ENCODE measurements around the gene CALN1. TPM values are rescaled to one million over a fixed set of nuclear protein-coding genes. Genes with fewer than 3 reads are reported as not detected.

Gene CALN1
- total RNA-seq, 2 experiments from 2014 or later = 0.32 TPM; not detected in 1

DNA sequence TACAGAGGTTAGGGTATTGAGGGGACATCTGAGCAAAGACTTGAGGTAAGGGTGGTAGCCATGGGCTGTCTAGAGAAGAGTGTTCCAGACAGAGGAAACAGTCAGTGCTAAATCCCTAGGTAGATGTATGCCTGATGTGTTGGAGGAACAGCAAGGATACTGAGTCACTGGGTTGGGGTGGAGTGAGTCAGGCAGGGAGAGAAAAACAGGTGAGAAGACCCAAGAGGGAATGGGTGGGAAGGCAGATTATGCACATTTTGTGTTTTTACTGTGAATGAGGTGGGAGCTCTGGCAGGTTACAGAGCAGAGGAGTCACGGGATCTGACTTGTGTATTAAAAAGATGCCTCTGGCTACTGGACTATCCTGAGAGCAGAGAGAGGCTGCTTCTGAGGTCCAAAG lies 285.0 kb downstream of the CALN1 start:
- CTCF ChIA-PET = no interaction called here

DNA sequence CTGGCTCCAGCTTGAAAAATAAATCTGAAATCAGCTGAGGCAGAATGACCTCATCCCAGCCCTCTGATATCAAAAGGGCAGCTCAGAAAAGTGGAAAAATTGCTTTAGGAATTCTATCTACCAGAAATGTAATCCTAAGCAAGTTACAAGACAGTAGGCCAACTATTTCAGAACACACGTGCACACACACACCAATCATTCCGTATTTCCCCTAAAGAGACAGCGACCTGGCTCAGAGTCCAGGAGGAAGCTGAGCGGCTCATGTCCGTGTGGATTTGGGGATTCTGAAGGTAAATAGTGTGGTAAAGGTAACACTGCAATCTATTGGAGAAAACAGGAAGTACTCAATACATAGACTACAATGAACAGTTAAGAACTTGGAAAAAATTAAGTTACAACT lies 288.2 kb downstream of the CALN1 start:
- H3K27me3 Mint-ChIP-seq (ENCODE audit: low read depth) = no peaks in the 10 kb centered on the region

More for the DNA sequence above, 285.0 kb downstream of the CALN1 start:
- Mint-ChIP-seq H3K27me3 (ENCODE audit: low read depth) (no peaks in the 10 kb centered on the region), H3K4me1 (ENCODE audit: low read depth) (no peaks in the 10 kb centered on the region), H3K36me3 (ENCODE audit: low read depth) (no peaks in the 10 kb centered on the region), H3K9me3 (peaks cover 18% of the 10 kb centered on the region), H3K27ac (no peak overlapping the region), H3K4me3 (no peak overlapping the region)
- DNase-seq = no peak
- intact Hi-C loops (cut with micrococcal nuclease) = no loop called here

DNA sequence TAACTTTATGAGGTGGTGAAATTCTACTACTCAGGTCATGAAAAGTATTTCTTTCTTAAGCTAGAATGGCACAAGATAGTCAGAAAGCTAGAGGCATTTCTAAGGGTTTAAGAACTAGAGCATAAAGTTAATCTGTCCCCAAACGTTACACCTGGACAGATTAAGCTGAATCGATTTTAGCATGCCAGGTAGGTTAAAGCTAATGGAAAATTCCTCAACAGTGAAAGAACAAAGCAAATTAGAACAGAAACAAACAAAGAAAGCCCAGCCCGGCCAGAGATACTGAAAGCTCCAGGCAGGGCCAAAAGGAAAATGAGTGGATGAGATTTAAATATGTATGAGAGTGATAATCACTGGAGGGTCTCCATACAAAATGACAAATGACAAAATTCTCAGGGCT lies 293.8 kb downstream of the CALN1 start:
- no peak overlapping the region for H3K4me3 Mint-ChIP-seq
- CTCF ChIA-PET = no interaction called here
- no peak for DNase-seq
- H3K9me3 Mint-ChIP-seq = peaks cover 8% of the 10 kb centered on the region
- no peaks in the 10 kb centered on the region for H3K36me3 Mint-ChIP-seq (ENCODE audit: low read depth)
- intact Hi-C loops (cut with micrococcal nuclease) = no loop called here
- H3K27me3 Mint-ChIP-seq (ENCODE audit: low read depth) = no peaks in the 10 kb centered on the region
- no peak overlapping the region for H3K27ac Mint-ChIP-seq
- H3K4me1 Mint-ChIP-seq (ENCODE audit: low read depth) = no peaks in the 10 kb centered on the region

More for the DNA sequence above, 288.2 kb downstream of the CALN1 start:
- intact Hi-C loops (cut with micrococcal nuclease) = no loop called here
- Mint-ChIP-seq H3K4me1 (ENCODE audit: low read depth) (no peaks in the 10 kb centered on the region), H3K27ac (no peak overlapping the region), H3K4me3 (no peak overlapping the region), H3K9me3 (peaks cover 8% of the 10 kb centered on the region), H3K36me3 (ENCODE audit: low read depth) (no peaks in the 10 kb centered on the region)
- CTCF ChIA-PET = no interaction called here
- DNase-seq = no peak

DNA sequence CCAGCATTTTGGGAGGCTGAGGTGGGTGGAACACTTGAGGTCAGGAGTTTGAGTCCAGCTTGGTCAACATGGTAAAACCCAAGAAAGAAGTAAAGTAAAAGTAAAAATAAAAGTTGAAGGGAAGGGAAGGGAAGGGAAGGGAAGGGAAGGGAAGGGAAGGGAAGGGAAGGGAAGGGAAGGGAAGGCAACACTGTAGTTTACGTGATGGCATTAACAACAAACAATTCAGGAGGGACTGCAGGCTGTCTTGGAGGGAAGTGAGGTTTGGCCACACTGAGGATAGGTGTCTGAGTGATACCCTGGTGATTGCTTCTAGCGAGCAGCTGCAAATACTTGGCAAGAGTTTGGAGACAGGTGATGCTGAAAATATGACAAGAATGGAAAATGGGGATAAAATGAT lies 298.0 kb downstream of the CALN1 start:
- no peak for DNase-seq
- intact Hi-C loops (cut with micrococcal nuclease) = no loop called here
- Mint-ChIP-seq H3K4me1 (ENCODE audit: low read depth) (no peaks in the 10 kb centered on the region), H3K4me3 (no peak overlapping the region), H3K36me3 (ENCODE audit: low read depth) (no peaks in the 10 kb centered on the region), H3K27me3 (ENCODE audit: low read depth) (no peaks in the 10 kb centered on the region), H3K9me3 (peaks cover 9% of the 10 kb centered on the region), H3K27ac (no peak overlapping the region)
- CTCF ChIA-PET = no interaction called here

DNA sequence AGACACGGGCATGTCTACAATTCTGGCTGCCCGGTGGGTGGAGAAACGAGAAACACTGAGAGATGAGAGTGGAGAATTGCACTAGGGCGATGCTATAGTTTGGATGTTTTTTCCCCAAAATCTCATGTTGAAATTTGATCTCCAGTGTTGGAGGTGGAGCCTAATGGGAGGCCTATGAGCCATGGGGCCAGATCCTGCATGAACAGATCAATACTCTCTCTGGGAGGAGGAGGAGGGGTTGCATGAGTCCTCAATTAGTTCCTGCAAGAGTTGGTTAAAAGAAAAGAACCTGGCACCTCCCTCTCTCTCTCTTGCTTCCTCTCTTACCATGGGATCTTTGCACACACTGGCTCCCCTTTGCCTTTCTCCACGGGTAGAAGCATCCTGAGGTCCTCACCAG lies 299.1 kb downstream of the CALN1 start:
- peaks cover 10% of the 10 kb centered on the region for H3K9me3 Mint-ChIP-seq
- intact Hi-C loops (cut with micrococcal nuclease) = no loop called here
- H3K4me3 Mint-ChIP-seq = no peak overlapping the region
- no peaks in the 10 kb centered on the region for H3K36me3 Mint-ChIP-seq (ENCODE audit: low read depth)
- no peak for DNase-seq
- H3K4me1 Mint-ChIP-seq (ENCODE audit: low read depth) = no peaks in the 10 kb centered on the region
- CTCF ChIA-PET = no interaction called here
- H3K27me3 Mint-ChIP-seq (ENCODE audit: low read depth) = no peaks in the 10 kb centered on the region
- no peak overlapping the region for H3K27ac Mint-ChIP-seq

DNA sequence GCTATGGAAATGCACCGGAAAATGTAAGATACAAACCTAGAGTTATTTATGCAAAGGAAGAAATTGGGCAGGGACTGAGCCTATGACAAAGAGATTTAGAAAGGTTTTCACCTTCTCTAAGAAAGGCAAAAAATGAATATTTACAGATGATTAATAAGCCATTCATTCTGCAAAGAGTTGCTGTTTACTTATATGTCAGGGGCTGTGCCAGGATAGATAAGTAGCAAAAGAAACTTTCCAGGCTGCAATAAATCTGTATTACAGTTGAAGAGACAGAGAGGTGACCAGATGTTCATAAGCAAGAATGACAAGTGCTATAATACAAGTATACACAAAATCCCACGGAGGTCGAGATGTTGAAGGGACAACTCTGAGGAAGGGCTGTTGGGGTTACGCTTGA lies 299.6 kb downstream of the CALN1 start:
- intact Hi-C loops (cut with micrococcal nuclease) = no loop called here
- peaks cover 14% of the 10 kb centered on the region for H3K9me3 Mint-ChIP-seq
- no peaks in the 10 kb centered on the region for H3K36me3 Mint-ChIP-seq (ENCODE audit: low read depth)
- H3K4me3 Mint-ChIP-seq = no peak overlapping the region
- no peaks in the 10 kb centered on the region for H3K4me1 Mint-ChIP-seq (ENCODE audit: low read depth)
- DNase-seq = no peak
- CTCF ChIA-PET = no interaction called here
- H3K27ac Mint-ChIP-seq = no peak overlapping the region
- H3K27me3 Mint-ChIP-seq (ENCODE audit: low read depth) = no peaks in the 10 kb centered on the region

DNA sequence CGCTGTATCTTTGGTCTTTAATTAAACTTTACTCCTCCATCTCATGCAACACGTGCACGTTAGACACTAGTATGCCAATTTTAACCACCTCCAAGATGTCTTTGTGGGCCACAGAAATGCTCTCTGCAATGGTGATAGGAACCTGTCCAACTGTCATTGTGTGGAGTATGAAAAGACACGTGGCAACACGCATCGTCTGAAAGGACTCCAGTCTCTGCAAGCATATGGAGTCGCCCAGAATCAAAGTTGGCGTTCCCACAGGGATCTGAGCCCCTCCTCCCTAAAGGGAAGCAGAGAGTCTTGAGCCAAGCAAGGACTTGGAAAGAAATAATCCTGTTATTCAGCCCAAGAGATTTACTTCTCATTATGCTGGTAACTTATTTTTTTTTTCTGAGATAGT lies 301.1 kb downstream of the CALN1 start:
- no peaks in the 10 kb centered on the region for H3K27me3 Mint-ChIP-seq (ENCODE audit: low read depth)
- no peak overlapping the region for H3K4me3 Mint-ChIP-seq
- H3K4me1 Mint-ChIP-seq (ENCODE audit: low read depth) = no peaks in the 10 kb centered on the region
- no peaks in the 10 kb centered on the region for H3K36me3 Mint-ChIP-seq (ENCODE audit: low read depth)
- no peak for DNase-seq
- H3K27ac Mint-ChIP-seq = no peak overlapping the region
- peaks cover 17% of the 10 kb centered on the region for H3K9me3 Mint-ChIP-seq
- intact Hi-C loops (cut with micrococcal nuclease) = no loop called here
- CTCF ChIA-PET = no interaction called here

DNA sequence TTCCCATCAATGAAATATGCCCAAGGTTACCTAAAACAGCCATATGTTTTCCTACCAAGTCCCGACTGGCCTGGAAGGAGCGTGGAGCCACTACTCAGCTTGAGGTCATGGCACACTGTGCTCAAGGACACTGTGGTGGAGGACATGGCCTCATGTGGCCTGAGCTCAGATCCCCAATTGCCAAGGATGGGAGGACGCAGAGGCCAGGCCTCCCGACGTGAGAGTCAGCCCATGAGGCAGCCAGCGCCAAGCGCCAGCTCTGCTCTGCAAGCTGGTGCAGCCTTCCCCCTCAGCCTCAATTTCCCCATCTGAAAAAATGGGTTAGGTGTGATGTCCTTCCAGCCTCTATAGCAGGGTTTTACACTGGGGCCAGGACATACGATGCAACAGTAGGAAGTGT lies 302.6 kb downstream of the CALN1 start:
- DNase-seq = no peak
- Mint-ChIP-seq H3K36me3 (ENCODE audit: low read depth) (no peaks in the 10 kb centered on the region), H3K27me3 (ENCODE audit: low read depth) (no peaks in the 10 kb centered on the region), H3K4me3 (no peak overlapping the region), H3K9me3 (peaks cover 19% of the 10 kb centered on the region), H3K27ac (no peak overlapping the region), H3K4me1 (ENCODE audit: low read depth) (no peaks in the 10 kb centered on the region)
- CTCF ChIA-PET = interaction anchor here (0.5 kb wide), 1 partner anchor 380 kb away, joined by 5 read pairs; no protein-coding TSS in a partner anchor
- intact Hi-C loops (cut with micrococcal nuclease) = no loop called here

DNA sequence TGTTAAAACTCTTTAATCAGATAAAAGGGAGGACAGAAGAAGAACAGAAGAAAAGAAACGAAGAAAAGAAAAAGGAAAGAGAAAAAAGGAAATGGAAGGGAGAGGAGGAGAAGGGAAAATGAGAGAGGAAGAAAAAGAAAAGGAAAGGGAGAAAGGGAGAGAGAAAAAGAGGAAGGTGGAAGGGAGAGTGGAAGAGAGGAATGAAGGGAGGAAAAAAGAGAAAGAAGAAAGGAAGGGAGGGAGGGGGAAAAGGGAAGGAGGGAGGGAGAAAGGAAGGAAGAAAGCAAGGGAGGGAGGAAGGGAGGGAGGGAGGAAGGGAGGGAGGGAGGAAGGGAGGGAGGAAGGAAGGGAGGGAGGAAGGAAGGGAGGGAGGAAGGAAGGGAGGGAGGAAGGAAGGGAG lies 305.7 kb downstream of the CALN1 start:
- H3K36me3 Mint-ChIP-seq (ENCODE audit: low read depth) = no peaks in the 10 kb centered on the region
- H3K4me3 Mint-ChIP-seq = no peak overlapping the region
- H3K9me3 Mint-ChIP-seq = peaks cover 24% of the 10 kb centered on the region
- CTCF ChIA-PET = no interaction called here
- H3K27me3 Mint-ChIP-seq (ENCODE audit: low read depth) = no peaks in the 10 kb centered on the region
- intact Hi-C loops (cut with micrococcal nuclease) = no loop called here
- no peak for DNase-seq
- H3K27ac Mint-ChIP-seq = no peak overlapping the region
- no peaks in the 10 kb centered on the region for H3K4me1 Mint-ChIP-seq (ENCODE audit: low read depth)

DNA sequence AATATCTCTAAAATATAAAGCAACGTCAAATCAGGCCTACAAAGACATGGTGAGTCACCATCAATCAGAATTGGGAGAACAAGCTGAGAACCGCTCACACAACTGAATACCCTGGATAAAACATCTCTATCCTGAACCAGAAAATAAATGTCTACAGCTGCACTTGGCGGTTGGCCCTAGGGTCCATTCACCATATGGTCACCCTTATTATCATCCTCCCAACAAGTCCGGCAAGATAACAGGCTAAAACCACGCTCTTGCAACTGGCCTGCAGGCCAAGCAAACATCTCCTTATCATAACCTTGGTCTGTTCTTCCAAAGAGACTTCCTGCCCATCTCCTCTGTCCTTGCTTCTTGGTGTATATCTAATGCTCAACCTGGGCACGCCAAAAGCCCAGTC lies 310.7 kb downstream of the CALN1 start:
- no peaks in the 10 kb centered on the region for H3K4me1 Mint-ChIP-seq (ENCODE audit: low read depth)
- no peaks in the 10 kb centered on the region for H3K27me3 Mint-ChIP-seq (ENCODE audit: low read depth)
- intact Hi-C loops (cut with micrococcal nuclease) = no loop called here
- DNase-seq = no peak
- H3K4me3 Mint-ChIP-seq = no peak overlapping the region
- CTCF ChIA-PET = no interaction called here
- H3K9me3 Mint-ChIP-seq = peaks cover 11% of the 10 kb centered on the region
- no peaks in the 10 kb centered on the region for H3K36me3 Mint-ChIP-seq (ENCODE audit: low read depth)
- no peak overlapping the region for H3K27ac Mint-ChIP-seq

DNA sequence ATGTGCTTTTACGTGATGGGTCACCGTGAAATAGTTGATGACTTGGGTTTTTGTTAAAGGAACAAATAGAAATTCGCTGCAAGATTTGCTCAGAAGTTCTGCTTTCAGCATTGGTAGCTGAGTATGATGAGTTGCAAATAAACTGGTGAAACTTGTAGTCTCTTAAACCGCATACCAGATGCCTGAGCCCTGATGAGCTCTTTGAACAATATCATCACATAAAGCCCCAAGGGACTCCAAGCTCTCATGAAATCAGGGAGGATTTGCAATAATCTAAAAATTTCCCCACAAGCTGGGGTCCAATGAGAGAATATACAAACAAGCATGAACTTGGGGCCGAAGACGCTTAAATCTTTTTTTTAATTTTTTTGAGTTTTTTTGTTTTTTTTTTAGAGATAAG lies 312.4 kb downstream of the CALN1 start:
- H3K27ac Mint-ChIP-seq = no peak overlapping the region
- no peaks in the 10 kb centered on the region for H3K36me3 Mint-ChIP-seq (ENCODE audit: low read depth)
- no peaks in the 10 kb centered on the region for H3K27me3 Mint-ChIP-seq (ENCODE audit: low read depth)
- intact Hi-C loops (cut with micrococcal nuclease) = no loop called here
- no peak overlapping the region for H3K4me3 Mint-ChIP-seq
- DNase-seq = no peak
- H3K9me3 Mint-ChIP-seq = peaks cover 9% of the 10 kb centered on the region
- CTCF ChIA-PET = interaction anchor here (0.7 kb wide), 1 partner anchor 1113 kb away, joined by 5 read pairs; no protein-coding TSS in a partner anchor
- no peaks in the 10 kb centered on the region for H3K4me1 Mint-ChIP-seq (ENCODE audit: low read depth)

DNA sequence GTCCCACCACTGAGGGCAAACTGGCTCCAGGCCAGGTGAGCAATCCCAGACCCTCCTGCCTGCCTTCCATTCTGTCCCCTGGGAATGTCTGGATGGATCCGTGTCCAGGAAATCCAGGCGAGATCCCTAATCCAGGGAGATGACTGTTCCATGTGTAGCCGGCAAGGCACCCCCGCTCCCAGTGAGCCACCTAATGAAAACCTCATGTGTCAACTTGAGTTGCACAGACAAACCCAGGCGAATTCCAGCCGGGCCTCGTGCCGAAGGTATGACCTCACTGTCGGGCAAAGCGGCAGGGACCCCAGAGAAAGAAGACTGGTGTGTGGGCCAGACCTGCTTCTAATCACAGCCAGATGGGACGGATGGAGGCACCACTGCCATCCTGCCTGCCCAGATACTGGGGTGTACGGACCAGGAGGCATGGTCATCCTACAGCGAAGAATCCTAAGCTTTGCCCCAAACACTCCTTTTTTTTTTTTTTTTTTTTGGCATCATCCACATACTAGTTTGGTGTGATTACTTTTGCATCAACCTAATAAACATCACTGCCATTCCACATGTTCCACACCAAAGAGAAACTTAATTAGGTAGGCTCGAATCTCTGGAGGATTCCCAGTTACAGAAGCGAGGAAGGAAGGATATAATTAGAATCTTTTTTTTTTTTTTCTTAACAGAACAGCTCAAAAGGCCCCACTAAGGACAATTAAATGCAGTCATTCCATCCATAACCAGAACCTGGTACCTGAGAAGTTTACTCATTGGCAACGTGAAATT lies 313.1 kb downstream of the CALN1 start:
- Mint-ChIP-seq H3K27ac (no peak overlapping the region), H3K36me3 (ENCODE audit: low read depth) (no peaks in the 10 kb centered on the region), H3K9me3 (peaks cover 9% of the 10 kb centered on the region), H3K4me3 (no peak overlapping the region), H3K4me1 (ENCODE audit: low read depth) (no peaks in the 10 kb centered on the region), H3K27me3 (ENCODE audit: low read depth) (no peaks in the 10 kb centered on the region)
- DNase-seq = no peak
- intact Hi-C loops (cut with micrococcal nuclease) = no loop called here
- CTCF ChIA-PET = no interaction called here

DNA sequence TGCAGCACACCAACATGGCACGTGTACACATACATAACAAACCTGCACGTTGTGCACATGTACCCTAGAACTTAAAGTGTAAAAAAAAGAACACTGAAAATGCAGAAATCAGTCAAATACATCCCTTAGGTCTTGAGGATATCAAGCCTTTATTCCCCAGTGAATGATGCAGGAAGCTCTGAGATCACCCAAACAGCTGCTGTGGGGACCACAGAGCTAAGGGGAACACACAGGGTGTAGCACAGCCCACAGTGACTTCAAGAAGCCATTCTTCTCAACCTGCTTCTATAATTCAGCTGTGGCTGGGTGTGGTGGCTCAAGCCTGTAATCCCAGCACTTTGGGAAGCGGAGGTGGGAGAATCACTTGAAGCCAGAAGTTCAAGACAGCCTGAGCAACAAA lies 314.9 kb downstream of the CALN1 start:
- no peak overlapping the region for H3K4me3 Mint-ChIP-seq
- DNase-seq = no peak
- no peaks in the 10 kb centered on the region for H3K36me3 Mint-ChIP-seq (ENCODE audit: low read depth)
- CTCF ChIA-PET = no interaction called here
- no peak overlapping the region for H3K27ac Mint-ChIP-seq
- intact Hi-C loops (cut with micrococcal nuclease) = no loop called here
- H3K27me3 Mint-ChIP-seq (ENCODE audit: low read depth) = no peaks in the 10 kb centered on the region
- peaks cover 2% of the 10 kb centered on the region for H3K9me3 Mint-ChIP-seq
- H3K4me1 Mint-ChIP-seq (ENCODE audit: low read depth) = no peaks in the 10 kb centered on the region
